HG03135 (cell line): ENCODE measurements around the gene TOX3.

Source experiments
- ATAC-seq: cut with Tn5 transposase; IDR thresholded peaks from one replicate; pipeline ENCODE4 v1.9.1; 2021; ENCODE audit warnings: mild to moderate bottlenecking, moderate library complexity; ENCODE audit not compliant: unreplicated experiment

The TOX3 gene

GRCh38 chr16:52408191-52408845 is 138.6 kb downstream of the TOX3 start:
- ATAC-seq: no peak

GRCh38 chr16:52407778-52408177 is 139.2 kb downstream of the TOX3 start:
- no peak for ATAC-seq

DNA sequence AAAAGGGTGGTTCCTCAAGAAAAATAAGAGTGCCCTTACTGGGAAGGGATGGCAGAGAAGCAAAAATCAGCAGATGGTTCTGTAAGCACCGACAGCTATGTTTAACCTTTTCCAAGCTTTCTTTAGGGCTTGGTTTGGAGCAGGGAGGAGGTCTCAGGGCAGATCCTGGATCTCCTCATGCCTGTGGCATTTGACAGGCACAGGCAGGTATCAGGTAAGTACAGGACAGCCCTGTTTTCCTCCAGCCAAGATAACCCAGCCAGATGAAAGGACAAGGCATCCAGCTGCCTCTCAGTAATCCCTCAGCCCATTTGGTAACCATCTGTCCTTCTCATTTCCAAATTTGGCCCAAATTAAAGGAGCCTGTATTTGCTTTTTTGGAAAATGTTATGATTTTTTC is 141.5 kb downstream of the TOX3 start:
- no peak for ATAC-seq

- no peak for ATAC-seq
Observed at GRCh38 chr16:52404546-52404945, 142.4 kb downstream of the TOX3 start.

- ATAC-seq: no peak
Observed at GRCh38 chr16:52399116-52399515, 147.8 kb downstream of the TOX3 start.

- ATAC-seq: no peak
Observed at GRCh38 chr16:52398491-52398960, 148.4 kb downstream of the TOX3 start.

GRCh38 chr16:52398021-52398420 is 148.9 kb downstream of the TOX3 start:
- no peak for ATAC-seq

GRCh38 chr16:52393448-52393847 is 153.5 kb downstream of the TOX3 start:
- no peak for ATAC-seq

DNA sequence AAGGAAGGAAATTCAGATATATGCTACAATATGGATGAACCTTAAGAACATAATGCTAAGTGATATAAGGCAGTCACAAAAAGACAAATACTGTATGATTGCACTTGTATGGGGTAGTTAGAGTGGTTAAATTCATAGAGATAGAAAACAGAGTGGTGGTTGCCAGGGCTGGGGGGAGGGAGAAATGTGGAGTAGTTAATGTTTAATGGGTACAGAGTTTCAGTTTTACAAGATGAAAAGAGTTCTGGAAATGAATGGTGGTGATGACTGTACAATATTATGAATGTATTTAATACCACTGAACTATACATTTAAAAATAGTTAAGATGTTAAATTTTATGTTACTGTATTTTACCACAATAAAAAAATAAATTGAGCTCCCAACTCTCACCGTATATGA is 157.9 kb downstream of the TOX3 start:
- ATAC-seq: no peak
